ENCODE data around the gene PAPOLA.

- TF ChIP-seq TEAD4 (IDR thresholded peaks at IDR 0.05) (no peak), CEBPB (IDR thresholded peaks at IDR 0.05) (no peak), TCF12 (IDR thresholded peaks at IDR 0.05; ENCODE audit: low read depth) (no peak), EP300 (IDR thresholded peaks at IDR 0.05; ENCODE audit: borderline replicate concordance) (no peak), ZBTB7A (IDR thresholded peaks at IDR 0.05; ENCODE audit: low read depth) (no peak), REST (IDR thresholded peaks at IDR 0.05; ENCODE audit: low read depth) (no peak), TAF1 (IDR thresholded peaks at IDR 0.05; ENCODE audit: low read depth) (no peak), EGR1 (IDR thresholded peaks at IDR 0.05) (no peak), YY1 (IDR thresholded peaks at IDR 0.05; ENCODE audit: low read depth) (no peak), NFIC (IDR thresholded peaks at IDR 0.05) (no peak), MAX (IDR thresholded peaks at IDR 0.05) (no peak), RAD21 (IDR thresholded peaks at IDR 0.05; ENCODE audit: low read depth) (no peak), USF1 (IDR thresholded peaks at IDR 0.05) (no peak), FOXM1 (IDR thresholded peaks at IDR 0.05; ENCODE audit: borderline replicate concordance, low read depth) (no peak)
Observed at GRCh38 chr14:96574171-96574632, 72.0 kb downstream of the PAPOLA start.
